ENCODE data around the gene SLF2. TPM values are rescaled to one million over a fixed set of nuclear protein-coding genes. Genes with fewer than 3 reads are reported as not detected.

Gene SLF2
- polyA plus RNA-seq, 2 donors: 5.1 to 9.4 TPM

Other genes starting within 250 kb of the SLF2 start
- not detected for gene PAX2, start 167.4 kb upstream of the SLF2 start, polyA plus RNA-seq
- 1 to 10 TPM; 1.4 to 1.9 TPM for gene SEMA4G, start 56.5 kb downstream of the SLF2 start, polyA plus RNA-seq
- gene MRPL43, start 74.5 kb downstream of the SLF2 start, polyA plus RNA-seq: 10 to 100 TPM; 60.6 to 89.1 TPM
- gene TWNK, start 74.6 kb downstream of the SLF2 start, polyA plus RNA-seq: 1 to 10 TPM; 3.6 to 7.1 TPM
- gene LZTS2, start 86.8 kb downstream of the SLF2 start, polyA plus RNA-seq: 10 to 100 TPM; 31.8 to 34.9 TPM
- under 1 TPM; 0.11 to 0.14 TPM for gene PDZD7, start 118.2 kb downstream of the SLF2 start, polyA plus RNA-seq
- 1 to 10 TPM; 5.2 to 5.7 TPM for gene SFXN3, start 118.3 kb downstream of the SLF2 start, polyA plus RNA-seq
- 1 to 10 TPM in 1 of 2 donors, under 1 TPM in 1; 0.81 to 1.4 TPM for gene KAZALD1, start 149.0 kb downstream of the SLF2 start, polyA plus RNA-seq
- gene TLX1, start 218.3 kb downstream of the SLF2 start, polyA plus RNA-seq: not detected